ENCODE measurements around the gene FAM83C.

Gene FAM83C

DNA sequence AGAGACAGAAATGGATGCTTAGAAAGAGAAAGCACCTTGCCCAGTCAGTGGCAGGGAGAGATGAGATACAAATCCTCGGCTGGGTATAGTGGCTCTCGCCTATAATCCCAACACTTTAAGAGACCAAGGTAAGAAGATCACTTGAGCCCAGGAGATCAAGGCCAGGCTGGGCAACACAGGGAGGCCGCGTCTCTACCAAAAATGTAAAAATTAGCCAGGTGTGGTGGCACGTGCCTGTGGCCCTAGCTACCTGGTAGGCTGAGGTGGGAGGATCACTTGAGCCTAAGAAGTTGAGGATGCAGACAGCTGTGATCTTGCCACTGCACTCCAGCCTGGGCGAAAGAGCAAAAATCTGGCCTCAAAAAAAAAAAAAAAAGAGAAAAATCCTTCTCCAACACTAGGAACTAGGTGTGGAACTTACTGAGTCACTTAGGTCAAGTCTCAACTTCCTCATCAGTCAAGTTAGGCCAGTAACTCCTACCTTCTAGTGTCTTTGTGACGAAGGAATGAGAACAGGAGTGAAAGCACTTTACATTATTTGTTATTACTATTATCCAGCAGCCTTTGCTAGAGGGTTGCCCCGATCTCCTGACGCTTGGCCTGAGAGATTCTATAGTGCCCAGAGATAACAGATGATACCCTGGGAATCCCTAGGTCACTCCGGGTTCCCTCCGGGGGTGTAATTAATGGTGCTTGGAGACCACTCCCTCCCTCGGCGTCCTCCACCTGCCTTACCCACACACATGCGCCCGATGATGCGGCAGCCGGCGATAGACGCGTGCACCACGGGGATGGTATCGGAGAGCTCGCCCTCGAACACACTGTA is 8.6 kb downstream of the FAM83C start:
- no peak for DNase-seq

- DNase-seq, result no peak
These were observed 10.6 kb downstream of the FAM83C start for GRCh38 chr20:35281506-35282101.

- DNase-seq, result no peak
These were observed 11.7 kb downstream of the FAM83C start for GRCh38 chr20:35280523-35280922.

DNA sequence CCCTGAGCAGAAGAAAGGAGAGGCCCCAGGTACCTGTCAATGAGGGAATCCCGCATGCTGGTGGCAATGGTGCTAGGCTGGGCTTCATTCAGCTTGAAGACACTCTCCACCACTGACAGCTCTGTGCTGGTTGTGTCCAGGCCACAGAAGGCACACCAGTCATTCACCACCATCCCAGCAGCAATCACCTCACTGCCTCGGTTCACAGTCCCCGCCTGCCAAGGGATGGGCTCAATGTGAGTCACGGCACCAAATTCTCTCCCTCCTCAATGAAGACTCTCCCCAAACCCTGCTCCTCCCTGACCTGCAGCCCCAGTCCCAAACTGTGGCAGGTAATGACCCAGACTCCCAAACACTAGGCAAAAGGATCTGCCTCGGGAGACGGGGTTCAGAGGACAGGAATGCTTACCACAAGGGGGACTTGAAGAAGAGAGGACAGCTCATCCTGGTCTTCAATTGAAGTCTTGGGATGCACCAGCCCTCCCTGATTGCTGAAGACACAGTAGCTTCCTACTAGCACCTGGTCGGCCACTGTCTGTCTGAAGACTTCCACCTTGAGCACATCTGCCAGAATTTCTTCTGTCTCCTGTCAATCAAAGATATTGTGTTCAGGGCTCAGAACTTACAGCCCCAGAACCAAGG is 12.6 kb downstream of the FAM83C start:
- DNase-seq, result no peak

- DNase-seq, result no peak
These were observed 13.2 kb downstream of the FAM83C start for GRCh38 chr20:35279040-35279439.

- peak; percentile 93 for DNase-seq
These were observed 14.5 kb downstream of the FAM83C start, which contains the start of gene MMP24OS for GRCh38 chr20:35277531-35278395. MMP24OS (minus strand) TSS chr20:35278122; CDS start chr20:35277929, 193 bp downstream.

DNA sequence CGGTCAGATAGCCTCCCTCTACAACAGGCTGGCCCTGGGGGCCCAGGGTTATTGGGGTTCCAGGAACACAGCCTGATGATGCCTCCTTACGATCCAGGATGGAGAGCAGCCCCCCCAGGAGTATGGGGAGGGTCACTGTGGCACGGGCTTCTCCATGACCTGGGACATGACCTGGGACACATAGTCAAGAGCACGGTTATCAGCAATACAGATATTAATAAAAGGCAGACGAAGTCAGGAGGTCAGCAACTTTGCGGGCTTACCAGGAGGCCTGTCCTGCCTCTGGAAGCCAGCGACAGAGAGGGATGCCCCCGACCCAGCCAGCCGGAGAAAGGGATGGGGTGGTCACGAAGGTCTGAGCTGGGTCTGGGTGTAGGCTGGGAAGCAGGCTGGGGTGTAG is 15.1 kb downstream of the FAM83C start:
- DNase-seq, result no peak

DNA sequence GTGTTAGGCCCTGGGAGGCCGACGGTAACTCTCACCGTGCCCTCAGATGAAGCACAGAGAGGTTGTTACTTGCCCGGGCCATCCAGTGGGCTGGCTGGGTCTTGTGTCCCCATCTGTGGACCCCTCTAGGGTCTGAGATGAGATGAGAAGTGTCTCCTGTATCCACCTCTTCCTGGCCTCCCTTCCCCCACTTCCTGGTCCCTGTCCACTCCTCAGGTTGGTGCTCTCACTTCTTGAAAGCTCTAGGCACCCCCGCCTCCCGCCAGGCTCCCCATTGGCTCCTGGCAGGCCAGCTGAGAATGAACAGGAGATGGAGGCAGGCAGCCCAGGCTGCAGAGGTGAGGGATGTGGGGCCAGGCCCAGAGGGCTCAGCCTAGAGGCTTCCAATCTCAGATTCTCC is 15.8 kb downstream of the FAM83C start:
- DNase-seq, result no peak

GRCh38 chr20:35275741-35276251 is 16.4 kb downstream of the FAM83C start:
- DNase-seq, result no peak

DNA sequence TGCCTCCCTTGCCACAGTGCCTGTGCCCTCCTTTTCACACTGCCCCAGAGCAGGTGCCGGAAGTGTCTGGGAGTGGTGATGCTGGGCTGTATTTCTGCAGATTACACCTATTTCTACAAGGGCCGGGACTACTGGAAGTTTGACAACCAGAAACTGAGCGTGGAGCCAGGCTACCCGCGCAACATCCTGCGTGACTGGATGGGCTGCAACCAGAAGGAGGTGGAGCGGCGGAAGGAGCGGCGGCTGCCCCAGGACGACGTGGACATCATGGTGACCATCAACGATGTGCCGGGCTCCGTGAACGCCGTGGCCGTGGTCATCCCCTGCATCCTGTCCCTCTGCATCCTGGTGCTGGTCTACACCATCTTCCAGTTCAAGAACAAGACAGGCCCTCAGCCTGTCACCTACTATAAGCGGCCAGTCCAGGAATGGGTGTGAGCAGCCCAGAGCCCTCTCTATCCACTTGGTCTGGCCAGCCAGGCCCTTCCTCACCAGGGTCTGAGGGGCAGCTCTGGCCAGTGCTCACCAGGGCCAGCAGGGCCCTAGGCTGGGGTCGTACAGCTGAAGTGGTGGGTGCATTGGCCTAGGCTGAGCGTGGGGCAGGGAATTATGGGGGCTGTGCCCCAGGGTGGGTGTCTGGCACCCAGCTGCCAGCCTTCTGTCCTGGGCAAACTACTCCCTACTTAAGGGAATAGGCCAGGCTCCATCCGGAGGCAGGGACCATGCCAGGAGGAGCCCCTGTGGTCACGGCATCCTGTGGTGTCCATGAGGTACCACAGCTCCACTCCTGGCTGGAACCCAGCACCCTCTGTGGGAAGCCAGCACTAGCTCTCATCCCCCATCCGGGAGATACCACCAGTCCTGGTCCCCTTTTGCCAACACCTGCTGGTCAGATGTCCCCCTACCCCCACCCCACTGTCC is 17.8 kb downstream of the FAM83C start:
- DNase-seq, result no peak

DNA sequence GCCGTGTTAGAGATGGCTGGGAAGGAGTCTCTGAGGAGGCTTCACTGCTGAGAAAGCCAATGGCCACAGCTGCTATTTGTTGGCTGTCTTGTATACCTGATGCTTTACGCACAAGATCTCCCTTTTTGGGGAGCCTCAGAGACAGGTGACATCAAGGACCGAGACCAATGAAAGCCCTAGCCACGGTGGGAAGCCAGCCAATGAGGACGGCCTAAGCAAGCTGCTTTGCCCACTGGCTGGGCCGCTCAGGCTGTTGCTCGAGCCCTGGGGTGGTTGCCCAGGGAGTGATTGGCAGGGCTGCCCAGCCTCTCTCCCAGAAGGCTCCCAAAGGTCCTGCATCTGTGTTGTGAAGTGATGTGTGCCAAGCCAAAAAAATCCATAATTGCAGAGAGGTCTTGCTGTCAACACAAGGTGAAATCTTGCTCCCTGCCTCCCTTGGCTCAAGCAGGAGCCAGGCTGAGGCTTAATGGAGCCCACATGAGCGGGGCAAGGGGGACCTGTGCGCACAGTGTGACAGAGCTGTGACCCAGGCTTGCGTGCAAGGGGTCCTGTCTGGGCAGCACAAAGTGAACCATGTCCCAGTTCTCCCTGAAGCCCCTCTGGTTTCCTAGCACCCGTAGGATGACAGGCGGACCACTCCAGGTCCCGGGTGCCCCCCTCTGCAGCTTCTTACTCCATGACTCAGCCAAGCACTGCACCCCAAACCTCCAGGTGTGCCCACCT is 18.6 kb downstream of the FAM83C start:
- DNase-seq, result no peak

DNA sequence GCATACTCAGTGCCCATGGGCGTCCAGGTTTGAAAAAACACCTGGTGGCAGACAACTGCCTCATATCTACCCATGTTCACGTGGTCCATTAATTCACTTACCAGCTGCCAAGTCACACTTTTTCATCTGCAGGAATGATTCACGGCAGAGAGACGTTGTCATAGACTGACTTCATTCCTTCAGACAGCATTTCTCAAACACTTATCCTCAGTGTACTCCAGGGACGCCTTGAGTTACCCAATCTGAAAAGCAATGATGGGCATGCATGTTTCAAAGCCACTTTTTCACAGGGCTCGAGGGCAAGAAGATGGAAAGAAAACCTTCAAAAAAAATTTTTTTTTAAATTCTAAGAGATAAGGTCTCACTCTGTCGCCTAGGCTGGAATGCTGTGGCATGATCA is 20.3 kb downstream of the FAM83C start:
- no peak for DNase-seq

- DNase-seq, result no peak
These were observed 20.9 kb downstream of the FAM83C start for GRCh38 chr20:35271073-35271882.

GRCh38 chr20:35270021-35270902 is 22.0 kb downstream of the FAM83C start:
- DNase-seq, result no peak

- DNase-seq, result peak; percentile 48
These were observed 23.0 kb downstream of the FAM83C start for GRCh38 chr20:35269055-35269781.

DNA sequence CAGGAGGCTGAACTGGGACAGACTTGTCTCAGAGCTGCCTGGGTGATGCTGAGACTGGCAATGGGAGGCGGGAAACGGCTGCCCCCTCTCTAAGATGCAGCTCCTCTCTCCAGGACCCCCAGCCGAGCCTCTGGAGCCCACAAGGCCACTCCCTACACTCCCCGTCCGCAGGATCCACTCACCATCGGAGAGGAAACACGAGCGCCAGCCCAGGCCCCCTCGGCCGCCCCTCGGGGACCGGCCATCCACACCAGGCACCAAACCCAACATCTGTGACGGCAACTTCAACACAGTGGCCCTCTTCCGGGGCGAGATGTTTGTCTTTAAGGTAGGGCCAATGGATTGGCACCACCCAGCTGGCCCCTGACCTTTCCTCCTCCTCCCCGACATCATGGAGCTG is 25.1 kb downstream of the FAM83C start:
- no peak for DNase-seq

GRCh38 chr20:35264755-35265154 is 27.5 kb downstream of the FAM83C start:
- DNase-seq, result no peak
